PC-9 (cell line): ENCODE data around the gene C19orf67. TPM values are rescaled to one million over a fixed set of nuclear protein-coding genes. Genes with fewer than 3 reads are reported as not detected.

Source experiments
- BruUV-seq: library from RNA; stranded (reverse); fragments of 400-500 nt; replicated peaks from 2 replicates; lab custom pipeline; 2021; lab: Mats Ljungman, UMichigan
- CTCF ChIA-PET: fragments of 300-600 bp; sonication (Branson Sonifier 250); formaldehyde crosslinking; loops from one replicate; lab custom pipeline; 2022; ENCODE audit warnings: antibody characterized with exemption; lab: Charles Lee
- POLR2A ChIA-PET: fragments of 300-600 bp; sonication (Branson Sonifier 250); formaldehyde crosslinking; loops from one replicate; lab custom pipeline; 2022; ENCODE audit warnings: antibody characterized with exemption; ENCODE audit not compliant: unreplicated experiment; lab: Charles Lee
- DNase-seq, 2 experiments: peaks; one replicate each; pipeline versions ENCODE4 v3.0.0 to v3.0.0-alpha.2; 2015 to 2022; ENCODE audit warnings: mixed read lengths in 1 of 2
- H2AFZ ChIP-seq: fragments of 200-600 bp; sonication (generic); 2 replicates; pipeline ENCODE4 v1.8.1; 2017; ENCODE audit warnings: antibody characterized with exemption
- H3F3A ChIP-seq: fragments of 200-600 bp; sonication (generic); 2 replicates; pipeline ENCODE4 v1.8.1; 2017; ENCODE audit warnings: antibody characterized with exemption, mild to moderate bottlenecking, low read depth; ENCODE audit not compliant: insufficient read depth
- H3K27ac ChIP-seq: fragments of 200-600 bp; sonication (generic); 2 replicates; pipeline ENCODE4 v1.6.1; 2016; ENCODE audit warnings: mixed run types
- H3K27me3 ChIP-seq: fragments of 200-600 bp; sonication (generic); 2 replicates; pipeline ENCODE4 v1.6.1; 2016; ENCODE audit warnings: low read depth, mixed run types; ENCODE audit not compliant: insufficient read depth
- H3K36me3 ChIP-seq: fragments of 200-600 bp; sonication (generic); 2 replicates; pipeline ENCODE4 v1.6.1; 2016; ENCODE audit warnings: low read depth, mixed run types
- H3K4me1 ChIP-seq: fragments of 200-600 bp; sonication (generic); replicated peaks from 2 replicates; pipeline ENCODE4 v1.6.1; 2016; ENCODE audit warnings: mixed run types; ENCODE audit not compliant: insufficient read depth
- H3K4me2 ChIP-seq: fragments of 200-600 bp; sonication (generic); 2 replicates; pipeline ENCODE4 v1.6.1; 2017; ENCODE audit warnings: mixed run types
- H3K4me3 ChIP-seq: fragments of 200-600 bp; sonication (generic); 2 replicates; pipeline ENCODE4 v1.6.1; 2016; ENCODE audit warnings: mixed run types
- H3K79me2 ChIP-seq: fragments of 200-600 bp; sonication (generic); 2 replicates; pipeline ENCODE4 v1.6.1; 2017; ENCODE audit warnings: low read depth, mixed run types
- H3K9me2 ChIP-seq: fragments of 200-600 bp; sonication (generic); 2 replicates; pipeline ENCODE4 v1.8.1; 2017; ENCODE audit warnings: mild to moderate bottlenecking; ENCODE audit not compliant: insufficient read depth
- H3K9me3 ChIP-seq: fragments of 200-600 bp; sonication (generic); 2 replicates; pipeline ENCODE4 v1.8.1; 2016; ENCODE audit warnings: low read depth; ENCODE audit not compliant: insufficient read depth
- H4K20me1 ChIP-seq: fragments of 200-600 bp; sonication (generic); 2 replicates; pipeline ENCODE4 v1.8.1; 2017; ENCODE audit not compliant: insufficient read depth
- EZH2 ChIP-seq: fragments of 200-600 bp; sonication (generic); IDR thresholded peaks from 2 replicates; pipeline ENCODE4 v1.8.0; 2017; ENCODE audit warnings: antibody characterized with exemption, low read depth
- intact Hi-C: fragments of 100-400 bp; cut with micrococcal nuclease; formaldehyde crosslinking; loops from one replicate; pipeline ENCODE4 v1.10.0; 2022; ENCODE audit not compliant: unreplicated experiment
- total RNA-seq: library from RNA; stranded (reverse); gene quantifications from 2 replicates; pipeline ENCODE4 v1.2.3, GENCODE V29; 2021
- TF ChIP-seq, protein P1 (sequence below): fragments of 200-600 bp; sonication (generic); conservative IDR thresholded peaks from 2 replicates; pipeline ENCODE4 v1.6.1; 2017; ENCODE audit warnings: mixed run types, antibody characterized with exemption, mild to moderate bottlenecking, moderate library complexity

Gene C19orf67
- total RNA-seq, 1 experiment from 2014 or later, result not detected

DNA sequence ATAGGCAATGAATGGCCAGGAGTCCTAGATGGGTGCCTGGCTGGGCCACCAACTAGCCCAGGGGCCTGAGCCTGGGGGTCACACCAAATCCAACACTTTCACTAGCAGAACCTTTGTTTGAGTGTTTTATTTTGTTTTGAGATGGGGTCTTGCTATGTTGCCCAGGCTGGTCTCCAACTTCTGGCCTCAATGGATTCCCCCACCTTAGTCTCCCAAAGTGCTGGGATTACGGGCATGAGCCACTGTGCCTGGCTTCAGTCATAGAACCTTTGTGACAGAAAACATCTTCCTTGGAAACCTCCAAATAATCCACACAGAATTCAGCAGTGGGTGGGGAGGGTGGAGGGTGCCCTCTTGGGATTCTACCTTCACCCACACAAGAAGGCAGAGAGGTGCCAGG, 25.9 kb upstream of the C19orf67 start:
- Histone ChIP-seq H3K27me3 (no peaks in the 10 kb centered on the region), H3K36me3 (no peaks in the 10 kb centered on the region), H4K20me1 (no peaks in the 10 kb centered on the region), H2AFZ (no peak overlapping the region), H3K4me2 (no peak overlapping the region), H3K4me3 (no peak overlapping the region), H3K4me1 (peaks cover 2% of the 10 kb centered on the region), H3K9me3 (no peaks in the 10 kb centered on the region), H3K9me2 (no peaks in the 10 kb centered on the region), H3K27ac (no peak overlapping the region), H3F3A (peaks cover 26% of the 10 kb centered on the region; the same call in 1 of the 2 replicates), H3K79me2 (peaks cover 13% of the 10 kb centered on the region)
- BruUV-seq, result no TSS peak
- POLR2A ChIA-PET, result no interaction called here
- TF ChIP-seq, protein P1, sequence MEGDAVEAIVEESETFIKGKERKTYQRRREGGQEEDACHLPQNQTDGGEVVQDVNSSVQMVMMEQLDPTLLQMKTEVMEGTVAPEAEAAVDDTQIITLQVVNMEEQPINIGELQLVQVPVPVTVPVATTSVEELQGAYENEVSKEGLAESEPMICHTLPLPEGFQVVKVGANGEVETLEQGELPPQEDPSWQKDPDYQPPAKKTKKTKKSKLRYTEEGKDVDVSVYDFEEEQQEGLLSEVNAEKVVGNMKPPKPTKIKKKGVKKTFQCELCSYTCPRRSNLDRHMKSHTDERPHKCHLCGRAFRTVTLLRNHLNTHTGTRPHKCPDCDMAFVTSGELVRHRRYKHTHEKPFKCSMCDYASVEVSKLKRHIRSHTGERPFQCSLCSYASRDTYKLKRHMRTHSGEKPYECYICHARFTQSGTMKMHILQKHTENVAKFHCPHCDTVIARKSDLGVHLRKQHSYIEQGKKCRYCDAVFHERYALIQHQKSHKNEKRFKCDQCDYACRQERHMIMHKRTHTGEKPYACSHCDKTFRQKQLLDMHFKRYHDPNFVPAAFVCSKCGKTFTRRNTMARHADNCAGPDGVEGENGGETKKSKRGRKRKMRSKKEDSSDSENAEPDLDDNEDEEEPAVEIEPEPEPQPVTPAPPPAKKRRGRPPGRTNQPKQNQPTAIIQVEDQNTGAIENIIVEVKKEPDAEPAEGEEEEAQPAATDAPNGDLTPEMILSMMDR, result no peak
- no peak for TF ChIP-seq EZH2
- no peak for DNase-seq
- intact Hi-C loops, result no loop called here
- CTCF ChIA-PET, result no interaction called here

DNA sequence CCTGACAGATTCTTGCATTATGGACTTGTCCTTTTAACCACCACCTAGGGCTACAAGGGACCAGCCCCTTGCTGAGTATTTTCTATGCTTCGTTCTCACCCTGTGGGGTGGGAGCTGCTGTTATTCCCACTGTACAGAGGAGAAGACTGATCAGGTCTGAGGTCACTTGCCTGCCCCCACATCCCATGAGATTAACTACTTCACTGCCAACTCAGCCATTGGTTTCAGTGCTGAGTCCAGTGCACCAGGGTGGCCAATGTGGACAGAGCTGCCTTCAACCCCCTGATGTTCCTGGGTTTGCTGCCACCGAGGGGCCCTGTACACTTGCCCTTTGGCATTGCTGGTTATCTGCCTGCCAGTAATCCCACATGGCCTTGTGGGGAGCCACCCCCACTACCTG, 25.1 kb upstream of the C19orf67 start:
- Histone ChIP-seq H2AFZ (no peak overlapping the region), H3K4me3 (no peak overlapping the region), H3K9me2 (no peaks in the 10 kb centered on the region), H3K27me3 (no peaks in the 10 kb centered on the region), H3K4me1 (no peaks in the 10 kb centered on the region), H3F3A (peaks cover 23% of the 10 kb centered on the region; the same call in 1 of the 2 replicates), H4K20me1 (no peaks in the 10 kb centered on the region), H3K9me3 (no peaks in the 10 kb centered on the region), H3K36me3 (no peaks in the 10 kb centered on the region), H3K4me2 (no peak overlapping the region), H3K79me2 (0 out of 2 replicates have a peak, but pooled peaks cover 5% of the 10 kb centered on the region), H3K27ac (no peak overlapping the region)
- DNase-seq, result no peak
- intact Hi-C loops, result no loop called here
- no TSS peak for BruUV-seq
- ChIA-PET CTCF (no interaction called here), POLR2A (no interaction called here)
- TF ChIP-seq EZH2, result no peak
- TF ChIP-seq, protein P1, result no peak

DNA sequence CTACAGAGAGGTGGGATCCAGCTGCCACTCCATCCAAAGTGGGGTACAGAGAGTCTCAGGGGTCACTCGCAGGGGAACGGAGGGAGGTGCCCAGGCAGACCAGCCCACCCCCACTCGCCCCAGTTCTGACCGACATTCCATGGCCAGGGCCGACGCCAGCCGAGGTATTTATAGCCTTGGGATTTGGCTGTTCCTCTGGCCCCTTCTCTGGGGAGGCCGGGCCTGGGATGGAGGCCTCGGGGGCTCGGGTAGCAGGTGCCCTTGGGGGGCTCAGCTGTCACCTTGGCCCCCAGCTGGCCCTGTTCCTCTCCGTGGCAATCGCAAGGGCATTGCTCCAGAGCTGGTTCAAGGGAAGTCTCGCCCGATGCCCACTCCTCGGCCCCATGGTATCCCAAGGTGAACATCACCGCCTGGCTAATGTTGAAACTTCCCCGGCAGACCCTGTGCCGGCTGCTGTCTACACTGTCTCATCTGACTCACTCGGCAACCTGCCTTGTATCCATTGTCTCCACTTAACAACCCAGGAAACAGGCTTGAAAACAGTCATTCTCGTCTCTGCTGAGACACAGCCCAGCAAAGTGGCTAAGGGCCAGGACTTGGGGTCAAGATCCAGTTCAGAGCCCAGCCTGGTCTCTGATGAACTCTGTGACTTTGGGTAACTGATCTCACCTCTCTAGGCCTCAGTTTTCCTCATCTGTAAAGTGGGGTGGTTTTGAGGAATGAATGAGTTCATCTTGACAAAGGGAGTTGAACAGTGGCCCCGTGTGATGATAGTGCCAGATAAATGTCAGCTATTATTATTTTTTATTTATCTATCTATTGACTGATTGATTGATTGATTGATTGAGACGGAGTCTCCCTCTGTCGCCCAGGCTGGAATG, 22.2 kb upstream of the C19orf67 start:
- Histone ChIP-seq H3K36me3 (no peaks in the 10 kb centered on the region), H3K27ac (no peak overlapping the region), H3K79me2 (no peaks in the 10 kb centered on the region), H3K4me3 (no peak overlapping the region), H3K4me1 (peaks cover 3% of the 10 kb centered on the region), H3K27me3 (no peaks in the 10 kb centered on the region), H3F3A (peaks cover 27% of the 10 kb centered on the region; the same call in 1 of the 2 replicates), H2AFZ (no peak overlapping the region), H3K9me3 (no peaks in the 10 kb centered on the region), H3K9me2 (no peaks in the 10 kb centered on the region), H4K20me1 (no peaks in the 10 kb centered on the region), H3K4me2 (no peak overlapping the region)
- no TSS peak for BruUV-seq
- no peak for DNase-seq
- POLR2A ChIA-PET, result interaction anchor here (0.6 kb wide), 1 partner anchor 22 kb away, joined by 3 read pairs; no protein-coding TSS in a partner anchor
- intact Hi-C loops, result no loop called here
- CTCF ChIA-PET, result interaction anchor here (0.6 kb wide), 1 partner anchor 52 kb away, joined by 3 read pairs; no protein-coding TSS in a partner anchor
- no peak for TF ChIP-seq EZH2
- TF ChIP-seq, protein P1, result no peak
